A549 (cell line): ENCODE measurements around the gene SERINC5. TPM values are rescaled to one million over a fixed set of nuclear protein-coding genes. Genes with fewer than 3 reads are reported as not detected.

Experiments
- ATAC-seq, 2 experiments: fragments of 200-7000 bp in 1 of 2; fragments of >200 bp in 1 of 2; cut with Nextera tagmentation in 1 of 2; cut with Tn5 transposase in 1 of 2; 3 replicates each; pipeline versions ENCODE4 v1.8.0 to v1.9.1; 2018 to 2020; ENCODE audit warnings: mild to moderate bottlenecking in 1 of 2, moderate library complexity in 1 of 2
- CTCF ChIA-PET: fragments of 300-600 bp; sonication (Branson Sonifier 250); formaldehyde crosslinking; extraction: SDS; loops from one replicate; lab custom pipeline; 2021; ENCODE audit warnings: antibody characterized with exemption, inconsistent platforms; lab: Yijun Ruan, JAX
- POLR2A ChIA-PET: fragments of 350-600 bp; formaldehyde crosslinking; extraction: SDS; loops from one replicate; lab custom pipeline; 2021; ENCODE audit warnings: antibody characterized with exemption, inconsistent platforms; lab: Yijun Ruan, JAX
- DNase-seq, 2 experiments: peaks; one replicate each; pipeline versions ENCODE4 v3.0.0 to v3.0.0-alpha.2; 2011 to 2016; ENCODE audit warnings: low read depth in 1 of 2, low spot score in 1 of 2
- FAIRE-seq: peaks from 2 replicates; lab custom pipeline; 2011; peaks lifted over from hg19 to GRCh38; lab: Jason Lieb, UNC
- H3K27ac ChIP-seq, 2 experiments: fragments of >200 bp; sonication (Bioruptor Twin); formaldehyde crosslinking; 3 replicates each; pipeline ENCODE4 v1.5.1; 2016 to 2017
- H3K4me1 ChIP-seq: fragments of >200 bp; sonication (Bioruptor Twin); formaldehyde crosslinking; 3 replicates; pipeline ENCODE4 v1.6.1; 2016
- H3K4me2 ChIP-seq: fragments of >200 bp; sonication (Bioruptor Twin); formaldehyde crosslinking; 3 replicates; pipeline ENCODE4 v1.6.1; 2016
- H3K4me3 ChIP-seq: fragments of >200 bp; sonication (Bioruptor Twin); formaldehyde crosslinking; 3 replicates; pipeline ENCODE4 v1.5.1; 2016
- H3K9me3 ChIP-seq: fragments of >200 bp; sonication (Bioruptor Twin); formaldehyde crosslinking; 3 replicates; pipeline ENCODE4 v1.6.1; 2016
- CBX8 ChIP-seq: fragments of 200-600 bp; sonication (generic); IDR thresholded peaks from 2 replicates; pipeline ENCODE4 v1.6.1; 2016
- EHMT2 ChIP-seq: fragments of 200-600 bp; sonication (generic); IDR thresholded peaks from 2 replicates; pipeline ENCODE4 v1.6.1; 2016; ENCODE audit warnings: antibody characterized with exemption, low read depth, mild to moderate bottlenecking, moderate library complexity
- ESRRA ChIP-seq: fragments of 150-350 bp; IDR thresholded peaks from 2 replicates; pipeline ENCODE4 v1.6.1; 2014; ENCODE audit warnings: mild to moderate bottlenecking, low read length, borderline replicate concordance
- GATA3 ChIP-seq: IDR thresholded peaks from 2 replicates; pipeline ENCODE4 v1.6.1; 2012; ENCODE audit warnings: borderline replicate concordance
- HOXB13 ChIP-seq: fragments of 250-450 bp; sonication (Bioruptor Pico); IDR thresholded peaks from 2 replicates; pipeline ENCODE4 v1.5.0; 2020; ENCODE audit warnings: low read depth, mild to moderate bottlenecking, moderate library complexity
- JUNB ChIP-seq: fragments of >200 bp; sonication (Bioruptor Twin); formaldehyde crosslinking; IDR thresholded peaks from 2 replicates; pipeline ENCODE4 v1.6.1; 2016
- KDM1A ChIP-seq: fragments of 200-600 bp; sonication (generic); IDR thresholded peaks from 2 replicates; pipeline ENCODE4 v1.6.1; 2016; ENCODE audit warnings: low read depth, mild to moderate bottlenecking
- MAZ ChIP-seq: fragments of 150-350 bp; IDR thresholded peaks from 2 replicates; pipeline ENCODE4 v1.6.1; 2014; ENCODE audit warnings: antibody characterized with exemption, low read depth, low read length, borderline replicate concordance
- NFE2L2 ChIP-seq: fragments of 150-350 bp; conservative IDR thresholded peaks from 2 replicates; pipeline ENCODE4 v1.6.1; 2014; ENCODE audit warnings: low read length
- NPAS2 ChIP-seq: fragments of 250-450 bp; sonication (Bioruptor Pico); IDR thresholded peaks from 2 replicates; pipeline ENCODE4 v1.8.0; 2022; ENCODE audit warnings: mild to moderate bottlenecking, moderate library complexity, borderline replicate concordance
- PBX3 ChIP-seq: IDR thresholded peaks from 2 replicates; pipeline ENCODE4 v1.6.1; 2012
- RAD21 ChIP-seq, 2 experiments: fragments of >200 bp in 1 of 2; sonication (Bioruptor Twin) in 1 of 2; formaldehyde crosslinking in 1 of 2; IDR thresholded peaks in 1 of 2; conservative IDR thresholded peaks in 1 of 2; 2 replicates in 1 of 2; 3 replicates in 1 of 2; pipeline ENCODE4 v1.6.1; 2012 to 2018; ENCODE audit warnings: inconsistent platforms in 1 of 2
- RARB ChIP-seq: fragments of 250-450 bp; sonication (Bioruptor Pico); IDR thresholded peaks from 2 replicates; pipeline ENCODE4 v1.8.0; 2021; ENCODE audit warnings: mild to moderate bottlenecking, moderate library complexity
- RCOR1 ChIP-seq: fragments of 150-350 bp; IDR thresholded peaks from 2 replicates; pipeline ENCODE4 v1.6.1; 2014; ENCODE audit warnings: antibody characterized with exemption, low read length, low read depth
- TP53 ChIP-seq: fragments of 250-450 bp; sonication (Bioruptor Pico); IDR thresholded peaks from 2 replicates; pipeline ENCODE4 v1.5.0; 2021; ENCODE audit warnings: mild to moderate bottlenecking, moderate library complexity
- ZC3H11A ChIP-seq: fragments of 450-650 bp; IDR thresholded peaks from 2 replicates; pipeline ENCODE4 v1.6.1; 2014; ENCODE audit warnings: antibody characterized with exemption, mild to moderate bottlenecking
- ZFP36 ChIP-seq: fragments of 450-650 bp; IDR thresholded peaks from 2 replicates; pipeline ENCODE4 v1.6.1; 2014; ENCODE audit warnings: borderline replicate concordance; ENCODE audit not compliant: partially characterized antibody
- ZSCAN20 ChIP-seq: fragments of 250-450 bp; sonication (Bioruptor Pico); IDR thresholded peaks from 2 replicates; pipeline ENCODE4 v1.8.0; 2022; ENCODE audit warnings: mild to moderate bottlenecking, moderate library complexity
- WGBS: methylation state at CpG from one replicate; pipeline ENCODE4 v1.1.6; 2017; ENCODE audit errors: missing lambda C conversion rate; 5-methylcytosine and 5-hydroxymethylcytosine counted together
- polyA plus RNA-seq, 4 experiments: library from polyadenylated mRNA; depleted of rRNA in 3 of 4; stranded (reverse); fragments of >200 nt; fragmentation: RNase III in 1 of 4; extraction: RNeasy Plus Mini Kit Qiagen cat#74134 plus additional on column Dnase treatment in 1 of 4; gene quantifications; 2 replicates in 3 of 4; 3 replicates in 1 of 4; pipeline ENCODE4 v1.2.3, GENCODE V29; 2011 to 2017
- TF ChIP-seq, protein P1 (sequence below): IDR thresholded peaks from 2 replicates; pipeline ENCODE4 v1.6.1; 2012
- TF ChIP-seq, protein P2 (sequence below): IDR thresholded peaks from 2 replicates; pipeline ENCODE4 v1.6.1; 2012; ENCODE audit warnings: low read depth, borderline replicate concordance
- TF ChIP-seq, protein P3 (sequence below): fragments of 450-650 bp; IDR thresholded peaks from 2 replicates; pipeline ENCODE4 v1.6.1; 2014; ENCODE audit warnings: antibody characterized with exemption

Gene SERINC5
- polyA plus RNA-seq, 2 of the 4 experiments (the other 2 are of a cell fraction) = 7.0 to 13.4 TPM

GRCh38 chr5:80125022-80125961 lies 130.6 kb downstream of the SERINC5 start:
- H3K9me3 ChIP-seq = no peaks in the 10 kb centered on the region
- no peak overlapping the region for H3K4me3 ChIP-seq
- no peak overlapping the region for H3K27ac ChIP-seq
- no peak overlapping the region for H3K4me2 ChIP-seq
- H3K4me1 ChIP-seq = no peaks in the 10 kb centered on the region
- FAIRE-seq (no peak), DNase-seq (no peak), ATAC-seq (no peak)
- ChIA-PET CTCF (interaction anchor here (1.1 to 2.1 kb wide), 3 partner anchors 11 to 182 kb away, joined by 3 to 10 read pairs (median 4); no protein-coding TSS in a partner anchor), POLR2A (interaction anchor here (1.1 kb wide), 1 partner anchor 122 kb away, joined by 3 read pairs; no protein-coding TSS in a partner anchor)
- TF ChIP-seq CBX8 = no peak
- TF ChIP-seq ESRRA = no peak
- no peak for TF ChIP-seq EHMT2
- TF ChIP-seq RCOR1 = no peak
- 42% methylated on average over 11 of the region's 11 CpGs for WGBS

DNA sequence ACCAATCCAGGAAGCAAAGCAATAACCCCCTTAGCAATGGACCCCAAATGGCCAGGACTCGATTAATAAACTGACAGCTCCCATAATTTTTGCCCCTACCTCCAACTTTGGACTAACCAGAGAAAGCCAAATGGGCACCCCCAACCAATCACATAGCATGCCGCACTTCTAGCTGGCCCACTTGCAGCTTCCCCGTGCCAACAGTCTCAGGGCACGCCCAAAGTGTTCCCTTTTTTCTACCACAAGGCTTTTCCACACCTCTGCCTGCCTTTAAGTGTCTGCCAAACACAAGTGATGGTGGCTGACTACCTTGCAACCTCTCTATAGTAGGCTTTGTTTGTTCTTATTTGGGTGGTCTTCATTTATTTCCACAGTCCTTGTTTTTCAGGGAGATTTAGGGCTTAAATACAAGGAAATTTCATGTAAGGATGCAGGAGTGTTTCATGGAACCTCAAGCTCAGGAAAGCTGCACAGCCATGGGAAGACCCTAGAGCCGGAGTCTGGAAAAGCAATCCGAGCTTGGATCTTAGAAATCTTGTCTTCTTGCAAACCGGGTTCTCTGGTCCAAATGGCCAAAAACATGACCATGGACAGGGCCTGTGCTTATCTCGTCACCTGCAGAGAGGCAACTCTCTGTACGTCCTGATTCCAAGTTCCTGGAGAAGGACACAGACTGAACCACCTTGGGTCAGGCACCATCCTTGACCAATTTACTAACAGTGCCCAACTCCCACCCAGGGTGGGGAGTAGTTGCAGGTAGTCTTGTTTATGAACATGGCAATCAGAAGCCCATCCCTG lies 131.5 kb downstream of the SERINC5 start:
- no peaks in the 10 kb centered on the region for H3K4me1 ChIP-seq
- H3K4me3 ChIP-seq = no peak overlapping the region
- DNase-seq (no peak), ATAC-seq (no peak), FAIRE-seq (no peak)
- TF ChIP-seq TP53 (CRISPR knock-in tag) (no peak), GATA3 (no peak), RARB (CRISPR knock-in tag) (no peak), RAD21 (conservative IDR thresholded peaks at IDR 0.05 in 1 of 2, IDR thresholded peaks at IDR 0.05 in 1 of 2) (no peak), ZFP36 (no peak)
- ChIA-PET CTCF (no interaction called here), POLR2A (no interaction called here)
- no peaks in the 10 kb centered on the region for H3K9me3 ChIP-seq
- H3K27ac ChIP-seq = no peak overlapping the region
- no peak overlapping the region for H3K4me2 ChIP-seq
- WGBS = 46% methylated on average over 9 of the region's 9 CpGs

GRCh38 chr5:80122579-80122978 lies 133.3 kb downstream of the SERINC5 start:
- ATAC-seq (no peak), FAIRE-seq (no peak)
- H3K4me2 ChIP-seq = no peak overlapping the region
- H3K27ac ChIP-seq = no peak overlapping the region
- ChIA-PET POLR2A (no interaction called here), CTCF (interaction anchor here (1.0 kb wide), 1 partner anchor 139 kb away, joined by 7 read pairs; no protein-coding TSS in a partner anchor)
- 18% methylated on average over 2 of the region's 2 CpGs for WGBS
- TF ChIP-seq NFE2L2 = no peak
- no peak for TF ChIP-seq NPAS2 (CRISPR knock-in tag)
- no peak for TF ChIP-seq ZSCAN20 (CRISPR knock-in tag)
- TF ChIP-seq JUNB = no peak
- TF ChIP-seq, protein P1, sequence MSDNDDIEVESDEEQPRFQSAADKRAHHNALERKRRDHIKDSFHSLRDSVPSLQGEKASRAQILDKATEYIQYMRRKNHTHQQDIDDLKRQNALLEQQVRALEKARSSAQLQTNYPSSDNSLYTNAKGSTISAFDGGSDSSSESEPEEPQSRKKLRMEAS = no peak
- TF ChIP-seq, protein P2, sequence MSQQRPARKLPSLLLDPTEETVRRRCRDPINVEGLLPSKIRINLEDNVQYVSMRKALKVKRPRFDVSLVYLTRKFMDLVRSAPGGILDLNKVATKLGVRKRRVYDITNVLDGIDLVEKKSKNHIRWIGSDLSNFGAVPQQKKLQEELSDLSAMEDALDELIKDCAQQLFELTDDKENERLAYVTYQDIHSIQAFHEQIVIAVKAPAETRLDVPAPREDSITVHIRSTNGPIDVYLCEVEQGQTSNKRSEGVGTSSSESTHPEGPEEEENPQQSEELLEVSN = no peak
- no peak for TF ChIP-seq HOXB13 (CRISPR knock-in tag)
- TF ChIP-seq, all 56 proteins: peak for 0
- no peaks in the 10 kb centered on the region for H3K4me1 ChIP-seq
- no peak for DNase-seq
- no peak overlapping the region for H3K4me3 ChIP-seq
- H3K9me3 ChIP-seq = no peaks in the 10 kb centered on the region

DNA sequence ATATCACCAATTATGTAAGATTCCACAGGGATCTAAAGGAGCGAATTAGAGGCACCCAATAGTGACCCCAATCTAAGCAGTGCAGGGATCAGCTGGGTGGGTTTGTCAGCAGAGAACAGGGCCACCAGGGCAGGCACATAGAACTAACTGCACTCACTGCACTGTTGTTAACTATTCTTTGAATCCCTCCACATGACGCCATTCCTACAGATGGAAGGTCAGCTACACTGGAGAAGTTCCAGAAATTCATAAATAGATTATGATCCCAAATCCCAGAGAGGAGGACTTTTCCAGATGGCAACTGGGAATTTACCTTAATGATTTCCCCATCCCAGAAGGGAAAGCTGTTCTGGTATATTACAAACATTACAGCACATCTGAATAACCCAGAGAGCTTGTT lies 136.5 kb downstream of the SERINC5 start:
- ChIA-PET CTCF (interaction anchor here (0.9 to 1.8 kb wide), 3 partner anchors 13 to 36 kb away, joined by 3 to 9 read pairs (median 3); no protein-coding TSS in a partner anchor), POLR2A (no interaction called here)
- H3K4me3 ChIP-seq = no peak overlapping the region
- FAIRE-seq (no peak), ATAC-seq (no peak), DNase-seq (no peak)
- no peak overlapping the region for H3K4me2 ChIP-seq
- no peak overlapping the region for H3K27ac ChIP-seq
- TF ChIP-seq PBX3 = no peak
- TF ChIP-seq KDM1A = no peak
- TF ChIP-seq ZC3H11A = no peak
- TF ChIP-seq, protein P3, sequence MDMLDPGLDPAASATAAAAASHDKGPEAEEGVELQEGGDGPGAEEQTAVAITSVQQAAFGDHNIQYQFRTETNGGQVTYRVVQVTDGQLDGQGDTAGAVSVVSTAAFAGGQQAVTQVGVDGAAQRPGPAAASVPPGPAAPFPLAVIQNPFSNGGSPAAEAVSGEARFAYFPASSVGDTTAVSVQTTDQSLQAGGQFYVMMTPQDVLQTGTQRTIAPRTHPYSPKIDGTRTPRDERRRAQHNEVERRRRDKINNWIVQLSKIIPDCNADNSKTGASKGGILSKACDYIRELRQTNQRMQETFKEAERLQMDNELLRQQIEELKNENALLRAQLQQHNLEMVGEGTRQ = no peak
- no peak for TF ChIP-seq ZFP36
- TF ChIP-seq MAZ = no peak
- H3K4me1 ChIP-seq = no peaks in the 10 kb centered on the region
- no peaks in the 10 kb centered on the region for H3K9me3 ChIP-seq
- 78% methylated on average over 2 of the region's 2 CpGs for WGBS
